NCI-H1930 (cell line): ENCODE data around the gene GK.
"Not testable (repeated sequence)": the region's sequence is repeated elsewhere in the genome, so short reads cannot be mapped to it uniquely, and the experiment has no call there.

Experiments
- DNase-seq, 2 experiments: peaks; one replicate each; lab custom pipeline; 2025; lab: John Stamatoyannopoulos, UW

GK gene

GRCh38 chrX:30712214-30712613 is 59.0 kb downstream of the GK start:
- DNase-seq: no peak

GRCh38 chrX:30713061-30713525 is 59.9 kb downstream of the GK start:
- DNase-seq: no peak

GRCh38 chrX:30714138-30714537 is 60.9 kb downstream of the GK start:
- DNase-seq: no peak

- no peak for DNase-seq
Observed at GRCh38 chrX:30715976-30716375, 62.8 kb downstream of the GK start.

DNA sequence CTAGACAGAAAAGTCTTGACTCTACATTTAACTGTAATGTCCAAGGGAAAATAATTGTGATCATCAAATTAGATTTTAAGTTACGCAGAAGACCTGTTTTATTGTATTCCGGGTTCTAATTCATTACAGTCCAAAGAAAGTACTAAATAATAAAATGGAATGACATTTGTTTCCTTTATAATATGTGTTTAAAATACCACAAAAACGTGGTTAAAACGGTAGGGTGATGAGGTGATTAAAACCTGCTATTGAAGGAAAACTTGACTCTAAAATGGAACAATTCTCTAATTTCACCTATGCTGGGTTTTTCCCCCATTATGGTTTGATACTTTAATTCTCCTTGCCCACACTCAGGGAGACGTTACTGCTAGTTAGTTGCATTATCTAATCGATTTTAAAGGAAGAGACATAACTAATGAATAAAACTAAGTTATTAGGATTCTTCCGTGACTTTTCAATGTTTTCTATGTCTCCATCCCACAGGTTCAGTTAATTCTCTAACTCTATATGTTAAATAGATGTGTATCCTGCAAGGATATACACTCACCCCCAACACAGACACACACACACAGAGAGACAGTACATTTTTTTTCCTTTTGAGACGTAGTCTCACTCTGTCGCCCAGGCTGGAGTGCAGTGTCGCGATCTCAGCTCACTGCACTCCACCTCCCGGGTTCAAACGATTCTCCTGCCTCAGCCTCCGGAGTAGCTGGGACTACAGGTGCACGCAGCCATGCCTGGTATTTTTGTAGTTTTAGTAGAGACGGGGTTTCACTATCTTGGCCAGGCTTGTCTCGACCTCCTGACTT is 80.8 kb downstream of the GK start:
- DNase-seq: no peak

DNA sequence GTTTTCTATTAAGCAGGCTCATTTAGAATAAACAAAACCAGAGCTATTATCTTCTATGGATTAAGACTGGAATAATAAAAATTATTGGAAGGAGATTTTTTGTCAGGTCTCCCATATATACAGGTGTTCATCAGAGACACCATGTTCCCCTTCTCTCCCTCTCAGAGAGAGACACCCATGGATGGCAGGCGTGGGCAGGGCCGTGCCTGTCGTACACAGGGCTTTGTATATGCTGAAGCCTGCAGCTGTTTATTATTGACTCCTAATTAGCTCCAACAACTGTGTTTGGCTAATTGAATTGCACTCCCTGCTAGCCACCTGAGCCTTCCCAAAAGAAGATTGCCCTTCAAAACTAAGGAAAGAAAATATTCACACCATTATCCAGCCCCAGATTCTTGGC is 81.6 kb downstream of the GK start:
- DNase-seq: no peak

DNA sequence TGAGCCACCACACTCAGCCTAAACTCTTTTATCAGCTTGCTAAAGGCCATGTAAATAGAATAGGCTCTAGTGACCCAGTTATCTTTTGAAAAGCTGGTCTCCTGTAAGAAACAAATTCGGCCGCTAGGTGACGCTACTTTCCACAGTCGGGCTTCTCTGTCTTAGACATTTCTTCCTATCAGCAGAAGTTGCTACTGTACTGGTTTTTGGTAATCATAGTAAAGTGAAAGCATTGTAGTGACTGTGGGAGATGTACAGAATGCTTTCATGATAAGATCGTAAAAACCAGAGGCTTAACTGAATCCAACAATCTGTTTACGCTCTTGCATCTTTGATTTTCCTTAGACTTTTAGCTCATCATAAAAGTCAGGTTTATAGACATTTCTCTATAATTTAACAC is 82.6 kb downstream of the GK start:
- DNase-seq: no peak

- no peak for DNase-seq
Observed at GRCh38 chrX:30741545-30741944, 88.3 kb downstream of the GK start.

GRCh38 chrX:30748342-30748960 is 95.2 kb downstream of the GK start:
- no peak for DNase-seq

DNA sequence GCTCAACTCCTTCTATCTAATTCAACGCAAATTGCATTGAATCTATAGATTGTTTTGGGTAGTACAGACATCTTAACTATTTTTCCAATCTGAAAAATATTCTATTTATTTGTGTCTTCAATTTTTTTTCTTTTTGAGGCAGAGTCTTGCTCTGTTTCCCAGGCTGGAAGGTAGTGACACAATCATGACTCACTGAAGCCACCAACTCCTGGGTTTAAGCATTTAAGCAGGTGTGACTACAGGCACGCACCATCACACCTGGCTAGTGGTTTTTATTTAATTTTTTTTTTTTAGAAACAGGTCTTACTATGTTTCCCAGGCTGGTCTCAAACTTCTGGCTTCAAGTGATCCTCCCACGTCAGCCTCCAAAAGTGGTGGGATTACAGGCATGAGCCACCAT is 98.3 kb downstream of the GK start:
- DNase-seq: no peak

DNA sequence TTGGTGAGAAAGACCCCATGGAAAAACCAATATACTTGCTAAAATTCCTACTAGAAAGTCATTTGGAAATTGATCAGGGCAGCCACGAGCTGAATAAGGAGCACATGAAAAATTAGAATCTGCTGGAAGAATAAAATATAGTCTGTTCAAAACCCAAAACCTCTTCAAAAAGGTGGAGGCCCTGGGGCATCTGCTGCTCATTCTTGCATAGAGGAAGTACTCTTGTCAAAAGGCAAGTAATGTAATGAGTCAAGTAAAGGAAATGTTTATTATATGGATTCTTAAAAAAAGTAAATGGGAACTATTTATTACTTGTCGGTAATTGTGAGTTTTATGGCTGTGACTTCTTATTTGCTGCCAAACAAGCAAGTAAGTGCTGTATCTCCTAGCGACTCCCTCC is 109.5 kb downstream of the GK start:
- no peak for DNase-seq

- DNase-seq: not testable (repeated sequence)
Observed at GRCh38 chrX:30773764-30774163, 120.5 kb downstream of the GK start.

DNA sequence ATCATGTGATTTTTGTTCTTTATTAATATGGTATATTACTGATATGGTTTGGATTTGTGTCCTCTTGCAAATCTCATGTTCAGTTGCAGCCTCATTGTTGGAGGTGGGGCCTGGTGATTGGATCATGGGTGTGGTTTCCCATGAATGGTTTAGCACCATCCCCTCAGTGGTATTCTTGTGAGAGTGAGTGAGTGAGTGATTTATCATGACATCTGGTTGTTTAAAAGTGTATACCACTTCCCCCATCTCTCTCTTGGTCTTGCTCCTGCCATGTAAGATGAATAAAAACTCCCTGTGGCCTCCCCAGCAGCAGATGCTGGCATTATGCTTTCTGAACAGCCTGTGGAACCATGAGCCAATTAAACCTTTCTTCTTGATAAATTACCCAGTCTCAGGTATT is 124.4 kb downstream of the GK start:
- no peak for DNase-seq

GRCh38 chrX:30779453-30780030 is 126.3 kb downstream of the GK start:
- DNase-seq: no peak
